ENCODE results near the gene STAMBP. TPM values are rescaled to one million over a fixed set of nuclear protein-coding genes. Genes with fewer than 3 reads are reported as not detected.

Gene STAMBP
- polyA plus RNA-seq, 1 donor (not counting 4 experiments of a cell fraction or from before 2014, with no cell fraction given), result 95.4 TPM

DNA sequence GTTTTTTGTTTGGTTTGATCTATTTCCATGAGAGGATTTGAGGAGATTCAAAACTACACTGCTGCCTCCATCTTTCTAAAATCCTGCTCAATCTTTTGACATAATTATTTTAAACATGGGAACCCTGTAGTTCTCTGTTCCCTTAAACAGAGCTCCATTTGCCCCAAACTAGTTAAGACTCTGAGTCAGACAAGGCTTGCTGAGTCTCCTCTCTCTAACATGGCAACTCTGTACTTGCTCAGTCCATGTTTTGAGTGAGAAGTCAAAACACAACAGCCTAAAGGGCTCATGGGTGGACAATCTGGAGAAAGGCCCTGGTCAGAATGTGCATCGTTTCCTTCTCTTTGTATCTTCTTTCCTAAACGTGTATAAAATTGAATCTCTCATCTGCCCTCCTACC lies 7.1 kb upstream of the STAMBP start:
- no peaks in the 10 kb centered on the region for H3K4me1 ChIP-seq (ENCODE audit: control insufficient read depth, extremely low read depth, insufficient read depth, low read length)
- no peak overlapping the region for H3K9ac ChIP-seq (ENCODE audit: control insufficient read depth, extremely low read depth, insufficient read depth, low read length)
- no peak overlapping the region for H3K27ac ChIP-seq (ENCODE audit: control insufficient read depth, insufficient read depth, low read length)
- H3K36me3 ChIP-seq (ENCODE audit: control insufficient read depth in 2 of 2, extremely low read depth in 1 of 2, insufficient read depth in 2 of 2, low read length in 2 of 2), result no peaks in the 10 kb centered on the region
- no peak for DNase-seq (ENCODE audit: low read depth, low spot score)
- no peaks in the 10 kb centered on the region for H3K9me3 ChIP-seq (ENCODE audit: control insufficient read depth, low read depth, low read length)
- no peaks in the 10 kb centered on the region for H3K9me1 ChIP-seq (ENCODE audit: control insufficient read depth, extremely low read depth, insufficient read depth, low read length)
- H3K27me3 ChIP-seq (ENCODE audit: control insufficient read depth, extremely low read depth, insufficient read depth, low read length), result no peaks in the 10 kb centered on the region
- TF ChIP-seq, protein P1, sequence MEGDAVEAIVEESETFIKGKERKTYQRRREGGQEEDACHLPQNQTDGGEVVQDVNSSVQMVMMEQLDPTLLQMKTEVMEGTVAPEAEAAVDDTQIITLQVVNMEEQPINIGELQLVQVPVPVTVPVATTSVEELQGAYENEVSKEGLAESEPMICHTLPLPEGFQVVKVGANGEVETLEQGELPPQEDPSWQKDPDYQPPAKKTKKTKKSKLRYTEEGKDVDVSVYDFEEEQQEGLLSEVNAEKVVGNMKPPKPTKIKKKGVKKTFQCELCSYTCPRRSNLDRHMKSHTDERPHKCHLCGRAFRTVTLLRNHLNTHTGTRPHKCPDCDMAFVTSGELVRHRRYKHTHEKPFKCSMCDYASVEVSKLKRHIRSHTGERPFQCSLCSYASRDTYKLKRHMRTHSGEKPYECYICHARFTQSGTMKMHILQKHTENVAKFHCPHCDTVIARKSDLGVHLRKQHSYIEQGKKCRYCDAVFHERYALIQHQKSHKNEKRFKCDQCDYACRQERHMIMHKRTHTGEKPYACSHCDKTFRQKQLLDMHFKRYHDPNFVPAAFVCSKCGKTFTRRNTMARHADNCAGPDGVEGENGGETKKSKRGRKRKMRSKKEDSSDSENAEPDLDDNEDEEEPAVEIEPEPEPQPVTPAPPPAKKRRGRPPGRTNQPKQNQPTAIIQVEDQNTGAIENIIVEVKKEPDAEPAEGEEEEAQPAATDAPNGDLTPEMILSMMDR (optimal IDR thresholded peaks at IDR 0.05 in 1 of 3, IDR thresholded peaks at IDR 0.05 in 1 of 3, conservative IDR thresholded peaks at IDR 0.05 in 1 of 3; ENCODE audit: extremely low read depth in 1 of 3, insufficient read depth in 2 of 3, low read length in 3 of 3), result no peak
- TF ChIP-seq EZH2 (IDR thresholded peaks at IDR 0.05; ENCODE audit: low read length), result no peak
- no peak overlapping the region for H2AFZ ChIP-seq (ENCODE audit: control insufficient read depth, low read length)
- no peaks in the 10 kb centered on the region for H3K79me2 ChIP-seq (ENCODE audit: control insufficient read depth, insufficient read depth, low read length)
- H3K4me3 ChIP-seq (ENCODE audit: control insufficient read depth in 2 of 3, extremely low read depth in 1 of 3, insufficient read depth in 2 of 3, low read depth in 1 of 3, low read length in 3 of 3), result no peak overlapping the region
- no peak for FAIRE-seq
- H3K4me2 ChIP-seq (ENCODE audit: control insufficient read depth, extremely low read depth, insufficient read depth, low read depth, low read length), result no peak overlapping the region
- no peaks in the 10 kb centered on the region for H4K20me1 ChIP-seq (ENCODE audit: control insufficient read depth, extremely low read depth, insufficient read depth, low read length)
- dilution Hi-C loops (cut with MboI; ENCODE audit: extremely low pct_ligation_motif_present, low sequenced_read_pairs), result no loop called here

DNA sequence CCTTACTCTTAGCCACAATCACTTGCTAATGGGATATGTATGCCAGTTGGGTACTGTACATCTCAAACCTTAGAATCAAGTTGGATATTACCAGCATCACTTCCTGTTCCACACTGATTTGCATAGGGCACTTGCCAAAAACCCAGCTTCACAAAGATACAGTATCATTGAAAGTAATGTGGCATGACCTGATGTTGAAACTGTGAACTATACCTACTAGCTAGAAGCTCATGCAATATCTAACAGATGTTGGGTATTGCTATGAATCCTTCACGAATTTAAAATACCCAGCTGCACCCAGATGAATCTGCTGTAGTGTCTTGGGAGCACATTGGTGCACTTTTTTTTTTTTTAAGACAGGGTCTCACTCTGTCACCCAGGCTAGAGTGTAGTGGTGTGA lies 6.5 kb upstream of the STAMBP start:
- Histone ChIP-seq H3K4me2 (ENCODE audit: control insufficient read depth, extremely low read depth, insufficient read depth, low read depth, low read length) (no peak overlapping the region), H2AFZ (ENCODE audit: control insufficient read depth, low read length) (no peak overlapping the region), H3K4me1 (ENCODE audit: control insufficient read depth, extremely low read depth, insufficient read depth, low read length) (no peaks in the 10 kb centered on the region), H4K20me1 (ENCODE audit: control insufficient read depth, extremely low read depth, insufficient read depth, low read length) (no peaks in the 10 kb centered on the region), H3K9me1 (ENCODE audit: control insufficient read depth, extremely low read depth, insufficient read depth, low read length) (no peaks in the 10 kb centered on the region), H3K9ac (ENCODE audit: control insufficient read depth, extremely low read depth, insufficient read depth, low read length) (no peak overlapping the region), H3K9me3 (ENCODE audit: control insufficient read depth, low read depth, low read length) (no peaks in the 10 kb centered on the region), H3K4me3 (ENCODE audit: control insufficient read depth in 2 of 3, extremely low read depth in 1 of 3, insufficient read depth in 2 of 3, low read depth in 1 of 3, low read length in 3 of 3) (no peak overlapping the region), H3K79me2 (ENCODE audit: control insufficient read depth, insufficient read depth, low read length) (no peaks in the 10 kb centered on the region), H3K36me3 (ENCODE audit: control insufficient read depth in 2 of 2, extremely low read depth in 1 of 2, insufficient read depth in 2 of 2, low read length in 2 of 2) (no peaks in the 10 kb centered on the region), H3K27me3 (ENCODE audit: control insufficient read depth, extremely low read depth, insufficient read depth, low read length) (no peaks in the 10 kb centered on the region), H3K27ac (ENCODE audit: control insufficient read depth, insufficient read depth, low read length) (no peak overlapping the region)
- dilution Hi-C loops (cut with MboI; ENCODE audit: extremely low pct_ligation_motif_present, low sequenced_read_pairs), result no loop called here
- FAIRE-seq (no peak), DNase-seq (ENCODE audit: low read depth, low spot score) (no peak)
- TF ChIP-seq, protein P1 (optimal IDR thresholded peaks at IDR 0.05 in 1 of 3, IDR thresholded peaks at IDR 0.05 in 1 of 3, conservative IDR thresholded peaks at IDR 0.05 in 1 of 3; ENCODE audit: extremely low read depth in 1 of 3, insufficient read depth in 2 of 3, low read length in 3 of 3), result no peak
- TF ChIP-seq EZH2 (IDR thresholded peaks at IDR 0.05; ENCODE audit: low read length), result no peak
